Breast epithelium (tissue), 3 donors: ENCODE data around the gene ASAP3.

Experiments
- CTCF ChIP-seq, 3 donors: fragments of 450-650 bp; IDR thresholded peaks; one replicate each; pipeline ENCODE4 v1.5.1; 2016 to 2017; ENCODE audit warnings: antibody characterized with exemption in 3 of 3, mild to moderate bottlenecking in 3 of 3, moderate library complexity in 3 of 3
- POLR2A ChIP-seq: fragments of 450-650 bp; IDR thresholded peaks from one replicate; pipeline ENCODE4 v1.6.1; 2016; ENCODE audit warnings: antibody characterized with exemption, mild to moderate bottlenecking, moderate library complexity

DNA sequence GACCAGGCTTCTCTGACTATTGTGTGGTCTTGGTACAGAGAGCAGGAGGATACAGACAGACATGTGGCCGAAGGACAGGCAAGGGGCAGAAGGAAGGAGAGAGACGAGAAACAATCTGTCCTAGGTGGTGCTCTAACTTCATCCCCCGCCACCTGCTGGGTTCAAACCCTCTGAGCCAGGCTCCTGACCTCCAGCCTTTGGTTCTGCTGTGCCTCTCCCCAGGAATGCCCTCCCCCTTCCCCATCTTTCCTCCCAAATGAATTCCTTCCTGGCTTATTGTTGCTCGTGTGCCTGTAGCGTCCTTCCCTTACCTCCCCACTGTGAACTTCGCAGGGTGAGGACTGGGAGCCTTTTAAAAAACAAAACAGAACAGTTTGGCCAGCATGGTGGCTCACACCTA is 64.8 kb downstream of the ASAP3 start:
- TF ChIP-seq CTCF (IDR thresholded peaks at IDR 0.05): no peak
- TF ChIP-seq POLR2A: no peak
